Uterus (tissue), 4 donors: Measurements from ENCODE around the gene GPR146. TPM values are rescaled to one million over a fixed set of nuclear protein-coding genes. Genes with fewer than 3 reads are reported as not detected.
A peak's percentile ranks its signal among the peaks of the same experiment; 100 is the strongest.

ENCODE experiments used
- DNase-seq, 2 donors: peaks; one replicate each; pipeline ENCODE4 v3.0.0-alpha.2; 2019 to 2020
- H3K27ac ChIP-seq, 2 donors: fragments of 200-600 bp; sonication (generic); 1 replicate in 1 of 2; 2 replicates in 1 of 2; pipeline ENCODE4 v1.5.1; 2016 to 2018
- H3K27me3 ChIP-seq, 2 donors: fragments of 200-600 bp; sonication (generic); one replicate each; pipeline ENCODE4 v1.5.1; 2018 to 2019; ENCODE audit warnings: control low read depth in 1 of 2
- H3K36me3 ChIP-seq, 2 donors: fragments of 200-600 bp; sonication (generic); one replicate each; pipeline ENCODE4 v1.5.1; 2019; ENCODE audit warnings: control low read depth in 1 of 2
- H3K4me1 ChIP-seq, 2 donors: fragments of 200-600 bp; sonication (generic); one replicate each; pipeline ENCODE4 v1.5.1; 2018 to 2019; ENCODE audit warnings: control low read depth in 1 of 2
- H3K4me3 ChIP-seq, 2 donors: fragments of 200-600 bp; sonication (generic); 1 replicate in 1 of 2; 2 replicates in 1 of 2; pipeline ENCODE4 v1.5.1; 2018 to 2019; ENCODE audit warnings: mild to moderate bottlenecking in 1 of 2
- H3K9me3 ChIP-seq, 2 donors: fragments of 200-600 bp; sonication (generic); one replicate each; pipeline ENCODE4 v1.5.1; 2019; ENCODE audit warnings: control low read depth in 1 of 2
- CTCF ChIP-seq, 4 experiments: fragments of 200-600 bp in 2 of 4; fragments of 450-650 bp in 2 of 4; sonication (generic) in 2 of 4; IDR thresholded peaks; one replicate each; pipeline ENCODE4 v1.5.1; 2016 to 2019; ENCODE audit warnings: antibody characterized with exemption in 4 of 4, mild to moderate bottlenecking in 2 of 4, moderate library complexity in 1 of 4
- POLR2A ChIP-seq, 2 donors: fragments of 450-650 bp; IDR thresholded peaks; one replicate each; pipeline ENCODE4 v1.6.1; 2016; ENCODE audit warnings: antibody characterized with exemption in 2 of 2, mild to moderate bottlenecking in 1 of 2, moderate library complexity in 1 of 2
- intact Hi-C: fragments of 100-400 bp; cut with DNase I; formaldehyde crosslinking; loops from one replicate; pipeline ENCODE4 v1.15.1; 2023; ENCODE audit warnings: low total_unique reads
- total RNA-seq, 4 donors: library from RNA; depleted of rRNA in 3 of 4; stranded (reverse); fragments of >200 nt in 3 of 4; gene quantifications; one replicate each; pipeline versions ENCODE4 v1.1.0 to v1.2.4, GENCODE V29; 2014 to 2023
- donor health status: DM: yes; HTN: yes; CAD: no.

Gene GPR146
- total RNA-seq, 4 donors from 2014 or later, result 10.0 to 110 (median 32.9) TPM

- Histone ChIP-seq H3K4me1 (peaks cover 0 to 3% of the 10 kb centered on the region in 2 donors), H3K4me3 (no peak overlapping the region), H3K27ac (no peak overlapping the region), H3K36me3 (no peaks in the 10 kb centered on the region), H3K27me3 (no peaks in the 10 kb centered on the region), H3K9me3 (no peaks in the 10 kb centered on the region)
- intact Hi-C loops, result no loop called here
- no peak for TF ChIP-seq POLR2A (IDR thresholded peaks at IDR 0.05)
- TF ChIP-seq CTCF (IDR thresholded peaks at IDR 0.05), result no peak
- peak in 1 of 2 donors; percentile 66 for DNase-seq
These were observed 39.6 kb downstream of the GPR146 start for GRCh38 chr7:1083729-1084657.

GRCh38 chr7:1085266-1085665, 40.9 kb downstream of the GPR146 start:
- TF ChIP-seq CTCF (IDR thresholded peaks at IDR 0.05) (no peak), POLR2A (IDR thresholded peaks at IDR 0.05) (no peak)
- Histone ChIP-seq H3K4me1 (peaks cover 0 to 3% of the 10 kb centered on the region in 2 donors), H3K27me3 (no peaks in the 10 kb centered on the region), H3K36me3 (no peaks in the 10 kb centered on the region), H3K4me3 (no peak overlapping the region), H3K27ac (no peak overlapping the region), H3K9me3 (no peaks in the 10 kb centered on the region)
- intact Hi-C loops, result no loop called here
- no peak for DNase-seq

GRCh38 chr7:1085910-1086421, 41.6 kb downstream of the GPR146 start:
- Histone ChIP-seq H3K27ac (no peak overlapping the region), H3K9me3 (no peaks in the 10 kb centered on the region), H3K36me3 (no peaks in the 10 kb centered on the region), H3K4me1 (peaks cover 0 to 3% of the 10 kb centered on the region in 2 donors), H3K27me3 (no peaks in the 10 kb centered on the region), H3K4me3 (no peak overlapping the region)
- intact Hi-C loops, result no loop called here
- TF ChIP-seq POLR2A (IDR thresholded peaks at IDR 0.05) (no peak), CTCF (IDR thresholded peaks at IDR 0.05) (no peak)
- DNase-seq, result peak in 1 of 2 donors; percentile 46

- Histone ChIP-seq H3K27ac (peak overlapping the region; percentile 11 to 40), H3K9me3 (no peaks in the 10 kb centered on the region), H3K36me3 (no peaks in the 10 kb centered on the region), H3K4me3 (peak overlapping the region; percentile 21 to 36), H3K27me3 (no peaks in the 10 kb centered on the region), H3K4me1 (peaks cover 0 to 3% of the 10 kb centered on the region in 2 donors)
- peak; percentile 68 to 74 for DNase-seq
- intact Hi-C loops, result no loop called here
- TF ChIP-seq CTCF (IDR thresholded peaks at IDR 0.05) (peak; percentile 78 to 94 (median 88)), POLR2A (IDR thresholded peaks at IDR 0.05) (peak in 1 of 2 donors; percentile 16)
These were observed 42.5 kb downstream of the GPR146 start for GRCh38 chr7:1086588-1087464.
